ENCODE measurements around the gene RPGR. TPM values are rescaled to one million over a fixed set of nuclear protein-coding genes. Genes with fewer than 3 reads are reported as not detected.
A peak's percentile ranks its signal among the peaks of the same experiment; 100 is the strongest.

Gene RPGR
- total RNA-seq (2014; rRNA removed) (8.3 and 9.3 TPM in 2 replicates), Bru-seq, nascent RNA (percentile 66 among the genes with signal in this experiment), BruChase-seq, experiment 1, labeled RNA remaining after a 6-hour chase (percentile 61 among the genes with signal in this experiment), BruChase-seq, experiment 2, labeled RNA remaining after a 2-hour chase (percentile 74 among the genes with signal in this experiment)
- long read RNA-seq, transcript RPGR-201 (19 exons, 3,108 nt) = major isoform, 7 of 19 reads
- long read RNA-seq, partial matches to known transcripts = 5 of 19 reads
- long read RNA-seq, other reads (novel, unspliced or antisense) = 5 of 19 reads

DNA sequence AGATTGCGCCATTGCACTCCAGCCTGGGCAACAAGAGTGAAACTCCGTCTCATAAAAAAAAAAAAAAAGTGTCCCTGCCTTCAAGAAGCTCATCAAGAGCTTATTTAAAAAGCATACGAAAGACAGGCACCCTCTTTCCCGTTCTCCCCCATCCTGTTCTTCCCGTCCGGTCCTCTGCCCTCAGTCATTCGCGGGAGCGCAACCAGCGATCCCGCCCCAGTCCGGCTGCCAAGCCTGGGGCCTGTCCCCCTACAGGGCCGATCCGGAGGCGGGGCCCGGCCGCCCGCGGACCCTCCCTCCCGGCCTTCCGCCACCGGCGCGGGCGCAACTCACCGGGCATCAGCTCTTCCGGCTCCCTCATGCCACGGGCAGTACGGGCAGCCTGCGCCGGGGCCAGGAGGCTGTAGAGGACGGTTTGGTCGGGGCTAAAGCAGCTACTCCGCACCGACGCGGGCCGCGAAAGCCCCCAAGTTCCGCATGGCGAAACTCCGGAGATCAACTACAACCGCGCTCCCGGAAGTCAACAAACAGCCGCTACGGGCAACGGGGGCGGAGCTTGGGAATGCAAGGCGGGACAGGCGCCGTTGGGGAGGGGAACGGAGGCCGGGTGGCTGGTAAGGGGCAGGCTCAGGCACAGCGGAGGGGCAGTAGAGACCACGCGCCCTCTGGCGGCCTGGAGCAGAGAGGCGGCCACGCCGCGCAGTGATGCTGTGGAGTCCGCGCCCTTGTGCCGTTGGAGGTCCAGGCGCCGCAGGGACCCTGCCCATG lies at the start of gene RPGR:
Gene RPGR, minus strand, starts transcription at position 503 of the 768 bp plus-strand sequence. Its CDS starts 142 bp downstream, at position 361.
- H3K9me2 ChIP-seq (replicated peaks; ENCODE audit: low read length) = no peaks in the 10 kb centered on the region
- DNase-seq (peak; percentile 90), ATAC-seq (peak; percentile 88)
- H3F3A ChIP-seq (ENCODE audit: low read length, unreplicated experiment) = no peaks in the 10 kb centered on the region
- H3K79me2 ChIP-seq (ENCODE audit: low read length) = peaks cover 16% of the 10 kb centered on the region
- no peaks in the 10 kb centered on the region for H3K27me3 ChIP-seq (ENCODE audit: low read length)
- peak within 1 kb of the TSS; percentile 79 for H3K4me3 ChIP-seq (ENCODE audit: low read length)
- peak within 1 kb of the TSS; percentile 78 for H3K9ac ChIP-seq (ENCODE audit: low read length)
- CTCF ChIA-PET = interaction anchor here (0.6 to 1.9 kb wide), 10 partner anchors 9 to 152 kb away, joined by 3 to 9 read pairs (median 4); no protein-coding TSS in a partner anchor
- H4K20me1 ChIP-seq (ENCODE audit: low read length) = no peaks in the 10 kb centered on the region
- H3K27ac ChIP-seq (ENCODE audit: low read length) = peak within 1 kb of the TSS; percentile 74
- H3K9me3 ChIP-seq (ENCODE audit: low read length) = no peaks in the 10 kb centered on the region
- H2AFZ ChIP-seq (ENCODE audit: low read length) = peak within 1 kb of the TSS; percentile 83
- peaks cover 17% of the 10 kb centered on the region for H3K4me1 ChIP-seq (ENCODE audit: insufficient read depth, low read length)
- POLR2A ChIA-PET (ENCODE audit: unreplicated experiment) = interaction anchor here (0.5 to 0.7 kb wide), 2 partner anchors 25 to 490 kb away, joined by 12 to 15 read pairs; partner anchors contain the start of gene OTC
- no peak for TF ChIP-seq EZH2phosphoT487 (IDR thresholded peaks at IDR 0.05; ENCODE audit: borderline replicate concordance, low read length)
- TF ChIP-seq EZH2 (IDR thresholded peaks at IDR 0.05; ENCODE audit: low read length, unreplicated experiment) = no peak
- TF ChIP-seq, protein P1, sequence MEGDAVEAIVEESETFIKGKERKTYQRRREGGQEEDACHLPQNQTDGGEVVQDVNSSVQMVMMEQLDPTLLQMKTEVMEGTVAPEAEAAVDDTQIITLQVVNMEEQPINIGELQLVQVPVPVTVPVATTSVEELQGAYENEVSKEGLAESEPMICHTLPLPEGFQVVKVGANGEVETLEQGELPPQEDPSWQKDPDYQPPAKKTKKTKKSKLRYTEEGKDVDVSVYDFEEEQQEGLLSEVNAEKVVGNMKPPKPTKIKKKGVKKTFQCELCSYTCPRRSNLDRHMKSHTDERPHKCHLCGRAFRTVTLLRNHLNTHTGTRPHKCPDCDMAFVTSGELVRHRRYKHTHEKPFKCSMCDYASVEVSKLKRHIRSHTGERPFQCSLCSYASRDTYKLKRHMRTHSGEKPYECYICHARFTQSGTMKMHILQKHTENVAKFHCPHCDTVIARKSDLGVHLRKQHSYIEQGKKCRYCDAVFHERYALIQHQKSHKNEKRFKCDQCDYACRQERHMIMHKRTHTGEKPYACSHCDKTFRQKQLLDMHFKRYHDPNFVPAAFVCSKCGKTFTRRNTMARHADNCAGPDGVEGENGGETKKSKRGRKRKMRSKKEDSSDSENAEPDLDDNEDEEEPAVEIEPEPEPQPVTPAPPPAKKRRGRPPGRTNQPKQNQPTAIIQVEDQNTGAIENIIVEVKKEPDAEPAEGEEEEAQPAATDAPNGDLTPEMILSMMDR (conservative IDR thresholded peaks at IDR 0.05; ENCODE audit: low read depth, low read length) = peak; percentile 82
- intact Hi-C loops (cut with micrococcal nuclease) = loop anchor here (1.0 to 2.0 kb wide), 4 partner anchors 23 to 134 kb away; no protein-coding TSS in a partner anchor
- BruUV-seq (replicated peaks) = no TSS peak
- peak within 1 kb of the TSS; percentile 82 for H3K4me2 ChIP-seq (ENCODE audit: low read length)
- H3K36me3 ChIP-seq (ENCODE audit: low read depth, low read length) = no peaks in the 10 kb centered on the region

- intact Hi-C loops (cut with micrococcal nuclease) = no loop called here
- DNase-seq (no peak), ATAC-seq (no peak)
- Histone ChIP-seq H3F3A (ENCODE audit: low read length, unreplicated experiment) (no peaks in the 10 kb centered on the region), H3K9me2 (replicated peaks; ENCODE audit: low read length) (no peaks in the 10 kb centered on the region), H3K9me3 (ENCODE audit: low read length) (no peaks in the 10 kb centered on the region), H3K9ac (ENCODE audit: low read length) (no peak overlapping the region), H3K79me2 (ENCODE audit: low read length) (no peaks in the 10 kb centered on the region), H3K36me3 (ENCODE audit: low read depth, low read length) (no peaks in the 10 kb centered on the region), H3K4me1 (ENCODE audit: insufficient read depth, low read length) (no peaks in the 10 kb centered on the region), H2AFZ (ENCODE audit: low read length) (no peak overlapping the region), H3K27me3 (ENCODE audit: low read length) (peaks cover 53% of the 10 kb centered on the region), H3K4me2 (ENCODE audit: low read length) (no peak overlapping the region), H3K27ac (ENCODE audit: low read length) (no peak overlapping the region), H3K4me3 (ENCODE audit: low read length) (no peak overlapping the region), H4K20me1 (ENCODE audit: low read length) (no peaks in the 10 kb centered on the region)
- CTCF ChIA-PET = no interaction called here
- TF ChIP-seq, protein P1 (conservative IDR thresholded peaks at IDR 0.05; ENCODE audit: low read depth, low read length) = no peak
- POLR2A ChIA-PET (ENCODE audit: unreplicated experiment) = no interaction called here
- no TSS peak for BruUV-seq (replicated peaks)
Observed at GRCh38 chrX:38376747-38377146, 49.4 kb upstream of the RPGR start.
